MCF 10A (cell line): ENCODE data around the gene CXCL10. TPM values are rescaled to one million over a fixed set of nuclear protein-coding genes. Genes with fewer than 3 reads are reported as not detected.

ENCODE experiments used
- BruUV-seq: library from RNA; stranded (reverse); fragments of 400-500 nt; replicated peaks from 2 replicates; lab custom pipeline; 2021; lab: Mats Ljungman, UMichigan
- CTCF ChIA-PET: fragments of 300-600 bp; sonication (Branson Sonifier 250); formaldehyde crosslinking; extraction: SDS; loops from one replicate; lab custom pipeline; 2021; ENCODE audit warnings: antibody characterized with exemption, inconsistent platforms; lab: Yijun Ruan, JAX
- POLR2A ChIA-PET: fragments of 300-600, 350-650 bp; sonication (Branson Sonifier 250); formaldehyde crosslinking; extraction: SDS; loops from one replicate; lab custom pipeline; 2020; ENCODE audit warnings: antibody characterized with exemption, inconsistent platforms; lab: Yijun Ruan, JAX
- DNase-seq: peaks from one replicate; pipeline ENCODE4 v3.0.0-alpha.2; 2018; ENCODE audit not compliant: unreplicated experiment
- H3K27ac Mint-ChIP-seq: one replicate; pipeline ENCODE4 v1.8.0; 2022; ENCODE audit warnings: mild to moderate bottlenecking, low read depth, mixed read lengths; ENCODE audit not compliant: unreplicated experiment
- H3K27me3 Mint-ChIP-seq: one replicate; pipeline ENCODE4 v1.8.0; 2022; ENCODE audit warnings: mixed read lengths; ENCODE audit not compliant: insufficient read depth, unreplicated experiment
- H3K36me3 Mint-ChIP-seq: one replicate; pipeline ENCODE4 v1.8.0; 2022; ENCODE audit warnings: mild to moderate bottlenecking, moderate library complexity, mixed read lengths; ENCODE audit not compliant: insufficient read depth, unreplicated experiment
- H3K4me1 Mint-ChIP-seq: one replicate; pipeline ENCODE4 v1.8.0; 2022; ENCODE audit warnings: mixed read lengths; ENCODE audit not compliant: insufficient read depth, unreplicated experiment
- H3K4me3 Mint-ChIP-seq: one replicate; pipeline ENCODE4 v1.8.0; 2022; ENCODE audit warnings: mild to moderate bottlenecking, moderate library complexity, mixed read lengths; ENCODE audit not compliant: unreplicated experiment
- H3K9me3 Mint-ChIP-seq: one replicate; pipeline ENCODE4 v1.8.0; 2022; ENCODE audit warnings: mixed read lengths; ENCODE audit not compliant: unreplicated experiment
- CTCF ChIP-seq: fragments of 200-600 bp; IDR thresholded peaks from one replicate; pipeline ENCODE4 v1.8.0; 2022; ENCODE audit warnings: antibody characterized with exemption, mild to moderate bottlenecking; ENCODE audit not compliant: unreplicated experiment
- intact Hi-C: fragments of 100-400 bp; cut with micrococcal nuclease; formaldehyde crosslinking; loops from 2 replicates; pipeline ENCODE4 v1.14.1; 2022
- total RNA-seq: library from RNA; stranded (reverse); gene quantifications from 2 replicates; pipeline ENCODE4 v1.2.3, GENCODE V29; 2022

CXCL10 gene
- total RNA-seq, 1 experiment from 2014 or later: not detected

DNA sequence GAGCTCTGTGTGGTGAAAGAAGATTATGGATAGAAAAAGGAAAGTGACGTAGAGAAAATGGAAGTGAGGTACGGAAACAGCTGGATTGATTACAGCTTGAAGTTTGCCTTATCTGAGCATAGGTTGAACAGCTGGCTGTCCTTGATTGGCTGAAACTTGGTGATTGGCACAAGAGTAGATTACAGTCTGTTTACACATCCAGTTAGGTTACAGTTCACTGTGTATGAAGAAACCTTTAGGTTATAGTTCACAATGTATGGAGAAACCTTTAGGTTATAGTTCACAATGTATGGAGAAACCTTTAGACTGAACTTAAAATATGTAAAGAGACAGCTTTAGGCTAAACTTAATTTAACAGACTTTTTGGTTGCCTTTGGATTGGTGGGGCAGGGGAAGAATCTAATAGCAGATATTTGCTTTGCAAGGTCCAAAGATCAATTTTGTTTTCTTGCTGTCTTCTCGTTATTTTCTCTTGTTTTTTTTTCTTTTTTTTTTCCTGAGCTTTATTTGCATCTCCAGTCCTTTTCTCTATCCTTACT, 35.7 kb upstream of the CXCL10 start:
- no peaks in the 10 kb centered on the region for H3K27me3 Mint-ChIP-seq
- no peak overlapping the region for H3K27ac Mint-ChIP-seq
- POLR2A ChIA-PET: interaction anchor here (0.7 to 1.2 kb wide), 4 partner anchors 23 to 72 kb away, joined by 3 to 6 read pairs (median 4); no protein-coding TSS in a partner anchor
- intact Hi-C loops: no loop called here
- no peaks in the 10 kb centered on the region for H3K9me3 Mint-ChIP-seq
- CTCF ChIA-PET: interaction anchor here (0.6 to 2.1 kb wide), 4 partner anchors 32 to 293 kb away, joined by 3 to 30 read pairs (median 4); no protein-coding TSS in a partner anchor
- H3K4me1 Mint-ChIP-seq: peaks cover 26% of the 10 kb centered on the region
- DNase-seq: no peak
- no peak overlapping the region for H3K4me3 Mint-ChIP-seq
- peaks cover 4% of the 10 kb centered on the region for H3K36me3 Mint-ChIP-seq
- no TSS peak for BruUV-seq
- no peak for TF ChIP-seq CTCF

DNA sequence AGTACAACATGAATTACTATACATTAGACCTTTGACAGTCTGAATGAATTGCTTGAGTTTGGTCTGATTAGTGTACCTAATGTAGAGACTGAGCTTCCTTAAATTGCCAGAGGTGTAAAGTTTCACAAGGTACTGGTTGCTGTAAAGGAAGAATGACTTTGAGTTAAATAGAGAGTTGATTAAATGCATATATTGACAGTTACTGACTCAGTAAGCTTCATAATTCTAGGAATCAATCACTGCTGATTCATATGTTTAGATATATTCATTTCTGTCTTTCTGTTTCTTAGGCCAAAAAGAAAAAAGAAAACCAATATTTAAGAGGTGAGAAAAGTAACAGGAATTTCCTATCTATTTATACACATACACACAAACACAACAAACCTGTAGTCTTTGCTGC, 35.0 kb upstream of the CXCL10 start:
- no TSS peak for BruUV-seq

GRCh38 chr4:76055421-76055820, 32.1 kb upstream of the CXCL10 start:
- Mint-ChIP-seq H3K27ac (no peak overlapping the region), H3K9me3 (no peaks in the 10 kb centered on the region), H3K36me3 (peaks cover 1% of the 10 kb centered on the region), H3K4me3 (no peak overlapping the region), H3K4me1 (peaks cover 25% of the 10 kb centered on the region), H3K27me3 (no peaks in the 10 kb centered on the region)
- POLR2A ChIA-PET: no interaction called here
- DNase-seq: no peak
- intact Hi-C loops: no loop called here
- BruUV-seq: no TSS peak
- no peak for TF ChIP-seq CTCF
- CTCF ChIA-PET: interaction anchor here (1.0 kb wide), 1 partner anchor 12 kb away, joined by 4 read pairs; no protein-coding TSS in a partner anchor

More for the DNA sequence above, 35.0 kb upstream of the CXCL10 start:
- no peak for TF ChIP-seq CTCF
- intact Hi-C loops: no loop called here
- ChIA-PET POLR2A (interaction anchor here (0.6 to 1.2 kb wide), 6 partner anchors 22 to 141 kb away, joined by 3 to 6 read pairs (median 4); no protein-coding TSS in a partner anchor), CTCF (interaction anchor here (0.6 to 2.1 kb wide), 5 partner anchors 32 to 532 kb away, joined by 3 to 30 read pairs (median 3); no protein-coding TSS in a partner anchor)
- Mint-ChIP-seq H3K36me3 (peaks cover 4% of the 10 kb centered on the region), H3K27me3 (no peaks in the 10 kb centered on the region), H3K4me1 (peaks cover 26% of the 10 kb centered on the region), H3K27ac (no peak overlapping the region), H3K4me3 (no peak overlapping the region), H3K9me3 (no peaks in the 10 kb centered on the region)
- DNase-seq: no peak

DNA sequence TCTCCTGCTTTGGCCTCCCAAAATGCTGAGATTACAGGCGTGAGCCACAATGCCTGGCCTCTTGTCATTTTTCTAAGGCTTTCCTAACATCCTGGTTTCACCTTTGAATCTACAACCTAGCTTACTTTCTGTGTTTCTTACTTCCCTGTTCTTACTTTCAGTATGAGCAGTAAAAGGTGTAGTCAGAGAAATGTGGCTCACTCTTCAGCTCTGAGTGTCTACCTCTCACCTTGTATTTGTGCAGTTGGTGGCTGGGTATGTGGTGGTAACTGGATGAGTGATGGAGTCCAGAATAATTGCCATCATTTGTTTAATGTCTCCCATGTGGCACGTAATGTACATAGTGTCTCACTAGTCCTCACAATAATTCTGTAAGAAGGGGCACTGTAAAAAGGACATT, 31.7 kb upstream of the CXCL10 start:
- CTCF ChIA-PET: interaction anchor here (2.4 to 2.5 kb wide), 2 partner anchors 29 to 59 kb away, joined by 6 to 18 read pairs; no protein-coding TSS in a partner anchor
- POLR2A ChIA-PET: interaction anchor here (1.1 to 2.7 kb wide), 2 partner anchors 19 to 56 kb away, joined by 3 to 6 read pairs; partner anchors contain the start of gene CXCL11
- intact Hi-C loops: no loop called here
- no peak for DNase-seq
- BruUV-seq: no TSS peak
- no peaks in the 10 kb centered on the region for H3K36me3 Mint-ChIP-seq
- no peak overlapping the region for H3K4me3 Mint-ChIP-seq
- no peaks in the 10 kb centered on the region for H3K9me3 Mint-ChIP-seq
- H3K27me3 Mint-ChIP-seq: no peaks in the 10 kb centered on the region
- H3K4me1 Mint-ChIP-seq: peaks cover 21% of the 10 kb centered on the region
- no peak for TF ChIP-seq CTCF
- H3K27ac Mint-ChIP-seq: no peak overlapping the region
